ENCODE data around the gene MRPL20.
"Not testable (repeated sequence)": the region's sequence is repeated elsewhere in the genome, so short reads cannot be mapped to it uniquely, and the experiment has no call there.

MRPL20 gene

DNA sequence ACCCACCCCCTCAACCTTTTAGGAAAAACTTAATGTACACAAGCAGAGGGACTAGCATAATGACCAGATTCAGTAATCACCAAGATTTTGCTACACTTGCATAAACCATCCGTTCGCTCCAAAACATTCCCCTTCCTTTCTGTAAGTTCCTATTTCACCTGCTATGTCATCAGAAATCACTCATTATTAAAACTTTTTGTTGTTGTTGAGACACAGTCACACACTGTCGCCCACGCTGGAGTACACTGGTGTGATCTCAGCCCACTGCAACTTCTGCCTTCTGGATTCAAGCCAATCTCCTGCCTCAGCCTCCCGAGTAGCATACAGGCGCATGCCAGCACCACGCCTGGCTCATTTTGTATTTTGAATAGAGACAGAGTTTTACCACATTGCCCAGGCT lies 3.4 kb downstream of the MRPL20 start:
- no peak for DNase-seq

GRCh38 chr1:1402901-1403392 lies 4.1 kb downstream of the MRPL20 start:
- DNase-seq: not testable (repeated sequence)

- DNase-seq: no peak
Observed at GRCh38 chr1:1402072-1402900, 4.8 kb downstream of the MRPL20 start.

DNA sequence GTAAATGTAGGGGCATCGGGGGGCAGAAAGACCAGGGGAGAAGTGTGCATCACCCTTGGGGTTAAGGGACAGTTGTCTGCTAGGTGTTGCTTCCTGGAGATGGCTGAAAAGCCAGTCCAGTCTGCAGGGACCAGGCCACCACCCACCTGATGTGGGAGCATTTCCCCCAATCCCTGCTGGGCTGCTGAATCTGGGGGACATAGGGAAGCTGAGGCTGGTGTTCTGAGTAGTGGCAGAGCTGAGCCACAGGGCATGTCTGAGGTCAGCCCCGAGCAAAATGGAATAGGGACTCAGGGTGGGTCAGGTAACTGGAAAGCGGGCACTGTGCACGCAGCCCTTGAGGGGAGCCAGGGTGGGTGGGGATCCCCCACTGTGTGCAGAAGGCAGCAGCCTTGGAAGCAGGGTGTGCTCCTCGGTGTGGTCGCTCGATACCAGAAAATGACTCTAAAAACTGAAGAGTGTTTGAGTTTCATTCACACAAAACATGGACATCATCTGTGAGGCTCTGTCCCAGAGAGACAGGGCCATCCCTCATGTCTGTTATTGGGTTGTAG lies 5.6 kb downstream of the MRPL20 start:
- no peak for DNase-seq

DNA sequence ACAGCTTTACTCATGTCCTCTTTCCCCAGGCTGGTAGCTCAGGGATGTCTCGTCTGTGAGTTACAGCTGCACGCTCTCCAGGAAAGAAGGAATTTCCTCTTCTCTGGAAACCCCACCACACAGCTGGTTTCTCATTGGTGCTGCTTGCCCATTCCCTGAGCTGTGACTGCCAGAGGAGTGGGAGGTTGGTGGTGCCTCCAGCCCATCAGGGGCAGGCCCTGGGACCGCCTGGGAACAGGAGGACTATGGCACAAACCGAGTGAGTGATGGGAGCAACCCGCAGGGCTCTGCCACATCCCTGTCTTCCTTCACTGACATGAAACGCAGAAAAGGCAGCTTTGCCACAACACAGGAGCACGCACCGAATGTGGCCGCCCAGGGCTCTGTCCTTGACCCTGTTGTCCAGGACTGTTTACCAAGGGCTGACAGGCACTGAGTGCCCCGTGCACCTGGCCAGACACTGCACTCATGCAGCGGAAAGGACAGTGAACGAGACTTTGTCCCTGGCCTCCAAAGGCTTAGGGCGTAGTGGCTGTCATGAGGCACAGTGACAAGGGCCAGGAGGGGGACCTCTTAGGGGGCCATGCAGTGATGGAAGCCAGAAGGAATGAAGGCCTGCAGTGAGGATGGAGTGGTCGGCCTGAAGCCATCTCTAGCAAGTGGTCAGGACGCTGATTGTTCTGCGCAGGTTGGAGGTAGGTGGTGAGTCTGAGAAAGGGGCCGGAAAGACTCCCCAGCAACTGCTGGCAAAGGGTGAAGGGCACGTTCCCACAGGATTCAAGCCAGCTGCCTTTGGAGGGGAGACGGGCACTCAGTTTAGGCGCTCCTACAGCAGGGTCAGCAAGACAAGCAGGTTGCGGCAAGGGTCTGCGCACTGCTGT lies 6.3 kb downstream of the MRPL20 start:
- no peak for DNase-seq

DNA sequence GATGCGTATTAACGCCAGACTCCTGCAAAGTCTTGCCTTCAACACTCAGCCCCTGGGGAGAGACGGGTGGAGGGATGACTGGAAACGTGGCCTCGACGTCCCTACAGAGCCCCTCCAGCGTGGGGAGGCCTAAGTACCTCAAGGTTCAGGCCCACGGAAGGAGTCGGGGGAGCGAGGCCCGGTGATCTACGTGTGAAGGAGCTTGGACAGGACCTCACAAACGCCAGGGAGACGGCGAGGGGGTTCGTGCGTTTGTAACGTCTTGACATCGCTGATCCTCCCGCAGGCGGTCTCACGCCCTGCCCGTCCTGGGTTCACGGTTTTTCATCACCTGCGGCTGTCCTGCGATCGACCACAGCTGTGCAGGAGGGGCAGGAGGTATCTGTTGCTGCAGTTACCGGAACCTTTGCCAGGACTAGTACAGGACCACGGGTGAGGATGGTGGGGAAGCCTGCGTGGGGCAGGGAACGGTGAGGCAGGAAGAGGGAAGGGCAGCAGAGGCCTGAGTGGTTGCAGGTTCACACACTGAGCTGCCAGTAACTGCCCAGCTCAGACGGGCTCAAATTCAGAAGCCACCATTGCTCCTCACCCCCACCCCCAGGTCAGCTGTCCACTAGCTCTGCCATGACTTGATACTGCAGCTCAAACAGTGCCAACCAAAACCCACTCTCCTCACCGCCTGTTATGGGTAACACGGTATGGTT lies 7.1 kb downstream of the MRPL20 start:
- peak; percentile 45 for DNase-seq

GRCh38 chr1:1399187-1399871 lies 7.8 kb downstream of the MRPL20 start, which contains the start of gene CCNL2:
Gene CCNL2 (minus strand): TSS chr1:1399335. CDS start chr1:1399306, 29 bp downstream.
- peak; percentile 100 for DNase-seq

- DNase-seq: no peak
Observed at GRCh38 chr1:1398677-1399186, 8.4 kb downstream of the MRPL20 start.

DNA sequence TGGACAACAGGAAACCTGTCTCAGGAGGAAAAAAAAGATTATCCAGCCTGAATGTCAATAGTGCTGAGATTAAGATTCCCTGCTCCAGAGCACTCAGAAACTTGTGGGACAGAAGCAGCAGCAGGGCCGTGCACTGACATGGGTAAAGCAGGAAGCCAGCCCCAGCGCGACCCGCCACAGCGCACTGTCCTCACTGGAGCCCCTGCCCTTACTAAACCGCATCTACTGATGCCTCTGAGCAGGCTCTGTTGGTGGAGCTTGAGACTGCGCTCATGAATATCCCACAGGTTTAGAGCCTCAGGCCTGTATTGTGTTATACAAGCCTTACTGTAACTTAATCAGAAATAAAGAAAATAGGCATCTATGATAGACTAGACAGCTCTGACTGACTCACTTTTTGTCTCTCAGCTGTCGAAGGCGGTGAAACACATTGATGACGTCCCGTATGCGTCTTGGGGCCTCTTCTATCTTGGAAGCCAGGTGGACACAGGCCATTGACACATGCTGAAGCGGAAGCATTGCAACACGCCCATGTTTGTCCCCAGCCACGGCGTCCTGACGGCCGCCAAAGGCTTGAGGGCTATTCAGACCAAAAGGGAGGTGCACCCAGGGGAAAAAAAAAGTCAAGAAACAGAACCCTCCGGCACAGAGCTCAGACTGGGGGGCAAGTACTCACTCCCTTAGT lies 9.1 kb downstream of the MRPL20 start:
- DNase-seq: no peak

DNA sequence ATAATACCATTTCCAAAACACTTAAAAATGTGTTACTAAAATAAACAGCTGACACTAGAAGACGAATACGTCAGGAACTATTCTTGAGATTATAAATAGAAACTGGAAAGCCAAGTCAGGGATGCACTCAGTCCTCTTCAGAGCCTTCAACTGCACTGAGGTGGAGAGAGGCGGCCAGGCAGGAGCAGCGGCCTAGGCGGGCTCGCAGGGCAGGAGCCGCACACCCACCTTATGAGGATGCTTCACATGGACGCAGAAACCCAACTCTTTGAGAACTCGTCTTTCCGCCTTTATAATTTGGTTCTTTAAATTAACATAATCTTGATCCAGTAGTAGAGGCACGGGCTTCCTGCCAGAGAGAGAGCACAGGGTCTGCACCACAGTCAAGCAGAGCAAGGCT lies 11.9 kb downstream of the MRPL20 start:
- DNase-seq: no peak

DNA sequence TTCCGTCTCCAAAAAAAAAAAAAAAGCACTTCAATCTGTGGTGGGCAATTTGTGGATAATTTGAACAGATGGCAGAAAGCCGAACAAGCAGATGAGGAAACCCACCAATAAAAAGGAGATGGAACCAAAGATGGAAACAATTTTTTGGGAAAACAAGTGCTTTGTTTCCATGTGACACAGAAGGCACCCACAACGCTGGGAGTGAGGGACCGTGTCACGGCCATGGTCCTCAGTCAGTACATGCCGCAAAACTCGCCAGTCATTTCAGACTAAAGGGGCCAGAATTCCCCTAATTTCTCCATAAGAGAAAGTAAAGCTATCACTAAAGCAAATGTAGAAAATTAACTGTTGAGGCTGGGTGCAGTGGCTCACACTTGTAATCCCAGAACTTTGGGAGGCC lies 13.0 kb downstream of the MRPL20 start:
- no peak for DNase-seq

GRCh38 chr1:1393428-1393827 lies 13.7 kb downstream of the MRPL20 start:
- DNase-seq: no peak

- DNase-seq: no peak
Observed at GRCh38 chr1:1393014-1393413, 14.1 kb downstream of the MRPL20 start.

GRCh38 chr1:1391225-1391624 lies 15.9 kb downstream of the MRPL20 start:
- no peak for DNase-seq

GRCh38 chr1:1390675-1391074 lies 16.4 kb downstream of the MRPL20 start:
- no peak for DNase-seq

GRCh38 chr1:1388078-1388472 lies 19.0 kb downstream of the MRPL20 start:
- no peak for DNase-seq

DNA sequence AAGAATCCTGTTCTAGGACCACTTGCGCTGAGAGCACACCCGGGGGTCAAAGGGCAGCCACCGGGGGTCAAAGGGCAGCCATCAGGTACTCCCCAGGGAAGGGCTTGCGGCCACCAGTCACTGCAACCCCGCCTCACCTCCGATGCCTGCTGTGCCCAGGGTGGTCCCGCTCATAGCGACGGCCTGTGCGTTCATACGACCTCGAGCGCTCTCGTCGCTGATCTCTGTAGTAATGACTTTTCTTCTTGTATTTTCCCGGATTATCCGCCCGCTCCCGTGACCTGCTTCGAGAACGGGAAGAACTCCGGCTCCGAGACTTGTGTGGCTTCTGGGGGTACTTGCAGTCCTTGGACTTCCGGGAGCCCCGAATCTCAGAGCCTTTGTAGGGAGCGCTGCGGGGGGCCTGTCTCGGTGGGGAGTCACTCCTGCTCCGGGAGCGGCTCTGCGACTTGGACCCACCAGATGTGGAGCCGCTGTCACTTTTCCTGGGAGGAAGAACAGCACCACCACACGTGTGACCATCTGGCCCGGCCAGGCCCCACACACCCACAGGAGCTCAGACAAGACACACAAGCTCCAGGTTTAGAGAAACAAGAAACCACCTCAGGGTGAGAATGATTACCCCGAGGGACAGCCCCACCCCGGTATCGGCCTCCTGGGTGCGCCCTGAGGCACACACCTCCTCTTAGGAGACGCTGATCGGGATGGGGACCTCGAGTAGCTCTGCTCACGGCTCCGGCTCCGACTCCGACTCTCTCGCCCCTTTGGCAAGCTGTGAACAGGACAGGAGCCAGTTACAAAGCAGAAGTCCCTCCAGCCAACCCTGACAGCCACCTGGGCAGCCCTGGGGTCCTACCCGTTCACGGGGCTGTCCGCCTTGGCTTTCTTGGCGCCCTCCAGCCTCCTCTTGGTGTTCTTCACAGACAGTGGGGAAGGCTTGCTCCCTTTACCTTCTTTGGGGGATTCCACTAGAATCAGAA lies 19.7 kb downstream of the MRPL20 start:
- no peak for DNase-seq

GRCh38 chr1:1385931-1386330 lies 21.2 kb downstream of the MRPL20 start:
- DNase-seq: no peak

- DNase-seq: not testable (repeated sequence)
Observed at GRCh38 chr1:1385339-1385738, 21.8 kb downstream of the MRPL20 start.

GRCh38 chr1:1381294-1381693 lies 25.8 kb downstream of the MRPL20 start:
- no peak for DNase-seq

Measured in activated CD4-positive, CD25-positive, alpha-beta regulatory T cell treated with anti-CD3 and anti-CD28 coated beads, Interleukin-2, amount 50 U/mL, for 72 hours (primary cell).